NCI-H2107 (cell line): Measurements from ENCODE around the gene ARHGAP42.

Experiments
- DNase-seq: peaks from one replicate; lab custom pipeline; 2025; lab: John Stamatoyannopoulos, UW

ARHGAP42 gene

GRCh38 chr11:100833276-100833675 is 146.2 kb downstream of the ARHGAP42 start:
- no peak for DNase-seq

DNA sequence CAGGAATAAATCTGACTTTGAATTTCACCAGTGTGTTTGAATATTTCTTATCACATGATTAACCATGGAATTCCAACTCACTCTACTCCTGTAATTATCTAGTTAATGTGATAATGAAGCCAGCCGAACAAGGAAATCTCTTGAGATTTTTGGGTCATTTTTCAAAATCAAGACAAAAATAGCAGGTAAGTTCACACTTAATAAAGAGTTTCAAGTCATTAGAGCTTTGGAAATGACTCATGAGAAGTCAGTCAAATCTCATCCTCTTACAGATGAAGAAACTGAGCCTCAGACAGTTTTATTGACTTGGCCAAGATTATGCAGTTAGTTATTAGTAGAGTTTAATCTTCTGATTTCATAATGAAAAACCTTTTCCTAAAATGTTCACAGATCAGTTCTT is 148.8 kb downstream of the ARHGAP42 start:
- no peak for DNase-seq

GRCh38 chr11:100837311-100837710 is 150.2 kb downstream of the ARHGAP42 start:
- DNase-seq, result no peak

GRCh38 chr11:100841711-100842407 is 154.8 kb downstream of the ARHGAP42 start:
- no peak for DNase-seq

- DNase-seq, result no peak
Measured at GRCh38 chr11:100847696-100848216, 160.7 kb downstream of the ARHGAP42 start.

GRCh38 chr11:100849009-100849900 is 162.2 kb downstream of the ARHGAP42 start:
- no peak for DNase-seq

GRCh38 chr11:100849901-100850235 is 162.8 kb downstream of the ARHGAP42 start:
- no peak for DNase-seq

DNA sequence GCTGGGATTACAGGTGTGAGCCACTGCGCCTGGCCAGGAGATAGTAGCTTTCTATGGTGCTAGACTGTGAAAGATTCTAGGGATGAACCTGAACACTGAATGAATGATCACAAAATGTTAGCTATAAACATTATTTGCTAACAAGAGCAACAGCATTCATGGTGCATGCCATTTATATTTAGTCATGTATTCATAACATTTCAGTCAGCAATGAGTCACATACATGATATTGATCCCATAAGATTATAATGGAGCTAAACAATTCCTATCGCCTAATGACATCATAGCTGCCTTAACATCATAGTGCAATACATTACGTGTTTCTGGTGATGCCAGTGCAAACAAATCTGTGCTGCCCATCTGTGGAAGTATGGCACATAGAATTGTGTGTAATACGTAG is 164.1 kb downstream of the ARHGAP42 start:
- no peak for DNase-seq

GRCh38 chr11:100851584-100852152 is 164.6 kb downstream of the ARHGAP42 start:
- no peak for DNase-seq

DNA sequence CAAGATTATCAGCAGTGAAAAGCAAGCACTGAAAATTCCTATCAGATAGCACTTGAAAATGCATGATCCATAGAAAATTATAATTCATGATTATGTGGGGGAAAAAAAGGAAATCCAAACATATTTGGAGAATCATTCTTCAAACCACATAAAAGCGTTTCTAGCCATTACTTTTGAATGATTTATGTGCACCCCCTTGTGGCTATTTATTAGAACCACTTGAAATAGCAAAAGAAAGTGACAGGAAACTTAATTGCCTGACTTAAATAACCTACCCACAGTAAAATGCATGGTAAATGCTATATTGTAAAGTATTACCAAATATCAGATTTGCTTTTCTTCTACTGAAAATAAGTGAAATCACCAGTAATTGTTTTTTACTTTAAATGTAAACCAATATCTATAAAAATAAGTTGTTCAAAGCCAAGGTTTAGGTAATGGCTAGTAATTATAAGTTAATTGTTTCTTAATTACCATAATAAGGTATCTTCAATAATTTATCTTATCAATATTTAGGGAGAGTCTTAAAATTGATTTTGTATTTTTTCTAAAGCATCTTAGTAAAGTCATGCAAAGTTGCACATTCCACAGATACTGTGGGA is 168.5 kb downstream of the ARHGAP42 start:
- DNase-seq, result no peak

- DNase-seq, result no peak
Measured at GRCh38 chr11:100857236-100858005, 170.3 kb downstream of the ARHGAP42 start.

DNA sequence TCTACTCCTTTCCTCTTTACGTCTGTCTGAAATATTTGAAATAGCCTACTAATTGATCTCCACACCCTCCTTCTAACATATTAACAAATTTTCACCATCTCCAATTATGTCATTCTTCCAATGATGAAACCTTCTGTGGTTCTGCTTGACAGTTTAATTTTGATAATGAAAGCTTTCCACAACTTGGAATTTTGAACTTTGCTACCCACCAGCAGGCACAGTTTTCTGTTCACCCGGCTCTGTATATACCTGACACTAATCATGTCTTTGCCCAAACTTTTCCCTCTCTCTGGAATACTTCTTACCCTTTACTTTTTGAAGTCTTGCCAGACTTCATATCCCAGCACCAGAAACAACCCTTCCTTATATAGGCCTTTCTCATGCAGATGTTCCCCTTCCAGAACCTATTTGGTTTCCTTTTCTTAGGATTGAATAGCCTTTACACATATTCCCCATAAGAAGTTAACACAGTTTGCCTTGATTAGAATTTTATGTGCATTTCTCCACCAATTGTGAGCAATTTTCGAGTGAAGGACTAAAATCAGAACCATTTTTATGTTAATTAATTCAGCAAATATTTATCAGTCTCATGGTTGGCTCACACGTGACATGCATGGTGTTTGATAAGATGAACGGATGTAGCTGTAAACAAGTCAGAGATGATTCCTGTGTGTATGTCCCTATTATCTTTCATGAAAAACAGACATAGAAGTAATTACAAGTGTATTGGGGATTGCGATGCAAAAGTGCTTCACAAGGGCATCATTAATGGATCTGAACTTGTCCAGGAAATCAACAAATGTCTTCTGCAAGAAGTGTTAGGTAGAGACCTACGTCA is 173.4 kb downstream of the ARHGAP42 start:
- no peak for DNase-seq

GRCh38 chr11:100861212-100861611 is 174.1 kb downstream of the ARHGAP42 start:
- no peak for DNase-seq

DNA sequence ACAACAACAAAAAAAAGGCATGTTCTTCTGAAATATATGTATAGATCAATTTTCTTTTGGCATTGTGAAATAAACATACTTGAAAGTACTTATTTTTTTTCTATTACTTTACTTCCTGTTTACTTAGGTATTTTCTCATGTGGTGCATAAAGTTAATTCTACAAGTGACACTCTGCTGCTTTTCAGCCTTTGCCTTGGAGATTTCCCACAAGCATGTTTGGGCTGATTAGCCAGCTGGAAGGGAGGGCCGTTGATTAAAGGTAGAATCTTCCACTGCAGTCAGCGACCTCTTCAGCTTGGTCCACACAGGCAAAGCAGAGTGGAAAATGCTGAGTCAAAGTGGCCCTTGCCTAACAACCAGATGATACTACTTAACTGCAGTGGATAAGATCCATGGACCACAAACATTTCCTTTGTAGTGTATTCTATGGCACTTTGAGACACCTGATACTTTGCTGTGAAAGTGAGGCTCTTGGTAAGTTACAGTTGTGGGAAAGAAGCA is 176.0 kb downstream of the ARHGAP42 start:
- DNase-seq, result no peak

- DNase-seq, result no peak
Measured at GRCh38 chr11:100865443-100866065, 178.5 kb downstream of the ARHGAP42 start.

DNA sequence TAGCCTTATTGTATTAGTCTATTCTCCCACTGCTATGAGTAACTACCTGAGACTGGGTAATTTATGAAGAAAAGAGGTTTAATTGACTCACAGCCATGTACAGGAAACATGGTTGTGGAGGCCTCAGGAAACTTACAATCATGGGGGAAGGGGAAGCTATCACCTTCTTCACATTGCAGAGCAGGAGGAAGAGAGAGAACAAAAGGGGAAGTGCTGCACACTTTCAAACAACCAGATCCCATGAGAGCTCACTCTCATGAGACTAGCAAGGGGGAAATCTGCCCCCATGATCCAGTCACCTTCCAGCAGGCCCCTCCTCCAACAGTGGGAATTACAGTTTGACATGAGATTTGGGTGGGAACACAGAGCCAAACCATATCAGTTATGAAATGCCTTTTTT is 179.4 kb downstream of the ARHGAP42 start:
- no peak for DNase-seq

DNA sequence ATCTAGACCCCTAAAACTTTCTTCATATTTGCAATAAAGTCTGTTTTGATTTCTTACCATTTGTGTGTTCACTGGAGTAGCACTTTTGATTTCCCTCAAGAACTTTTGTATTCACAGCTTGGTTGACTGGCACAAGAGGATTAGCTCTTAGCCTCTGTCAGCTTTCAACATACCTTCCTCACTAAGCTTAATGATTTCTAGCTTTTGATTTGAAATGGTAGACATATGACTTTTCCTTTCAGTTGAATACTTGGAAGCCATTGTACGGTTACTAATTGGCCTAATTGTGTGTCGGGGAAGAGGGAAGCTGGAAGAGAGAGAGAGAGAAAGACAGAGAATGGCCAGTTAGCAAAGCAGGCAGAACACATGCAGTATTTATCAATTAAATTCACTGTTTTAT is 180.5 kb downstream of the ARHGAP42 start:
- no peak for DNase-seq

DNA sequence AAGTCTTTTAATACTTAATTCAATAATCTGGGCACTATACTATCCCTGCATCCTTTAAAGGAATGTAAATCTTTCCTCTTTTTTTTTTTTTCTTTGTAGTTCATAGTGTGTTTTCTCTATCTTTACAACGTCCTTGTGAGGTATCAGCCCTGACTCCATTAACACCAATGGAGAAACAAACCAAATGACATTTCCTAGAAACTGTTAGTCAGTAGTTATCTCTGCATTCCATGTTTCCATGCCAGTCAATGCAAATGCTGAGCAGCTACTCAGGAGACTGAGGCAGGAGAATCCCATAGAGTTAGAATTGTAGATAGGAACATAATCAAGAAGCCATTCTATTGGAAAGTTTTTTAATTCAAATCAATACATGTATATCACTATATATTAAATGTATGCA is 182.2 kb downstream of the ARHGAP42 start:
- no peak for DNase-seq

DNA sequence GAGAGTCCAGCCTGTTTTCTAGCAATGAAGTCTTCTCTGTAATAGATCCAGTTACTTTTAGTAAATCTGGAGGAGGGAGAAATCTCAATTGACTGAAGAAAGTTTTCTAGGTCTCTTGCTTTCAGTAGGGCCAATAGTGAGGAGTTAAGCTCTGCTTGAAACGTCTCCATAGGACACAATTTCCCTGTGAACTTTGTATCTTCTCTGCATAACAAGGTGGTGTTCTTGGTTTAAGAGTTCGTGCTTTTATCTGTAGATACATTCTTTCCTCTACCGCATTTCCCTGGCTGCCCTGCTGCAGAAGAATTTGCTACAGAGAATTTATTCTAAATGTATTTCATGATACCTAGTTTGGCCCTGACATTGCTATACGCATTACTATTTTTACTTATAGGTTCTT is 183.1 kb downstream of the ARHGAP42 start:
- DNase-seq, result no peak
